H9 (cell line): Measurements from ENCODE around the gene CELA2A. TPM values are rescaled to one million over a fixed set of nuclear protein-coding genes. Genes with fewer than 3 reads are reported as not detected.
"Not testable (repeated sequence)": the region's sequence is repeated elsewhere in the genome, so short reads cannot be mapped to it uniquely, and the experiment has no call there.

Source experiments
- DNase-seq: peaks from one replicate; pipeline ENCODE4 v3.0.0-alpha.2; 2017
- H2AFZ ChIP-seq: one replicate; pipeline ENCODE4 v1.6.1; 2013; ENCODE audit warnings: mild to moderate bottlenecking, low read length, control low read depth, moderate library complexity
- H2AK5ac ChIP-seq: 2 replicates; pipeline ENCODE4 v1.6.1; 2013; ENCODE audit warnings: low read length, control low read depth, mixed read lengths; ENCODE audit not compliant: insufficient read length
- H2BK120ac ChIP-seq: one replicate; pipeline ENCODE4 v1.6.1; 2013; ENCODE audit warnings: low read depth, mild to moderate bottlenecking, low read length, control low read depth, inconsistent platforms; ENCODE audit not compliant: poor library complexity, severe bottlenecking
- H2BK12ac ChIP-seq: 2 replicates; pipeline ENCODE4 v1.6.1; 2013; ENCODE audit warnings: low read length, control low read depth, mixed read lengths, low read depth; ENCODE audit not compliant: insufficient read length
- H2BK15ac ChIP-seq: 2 replicates; pipeline ENCODE4 v1.6.1; 2013; ENCODE audit warnings: low read depth, low read length, control low read depth
- H2BK20ac ChIP-seq: one replicate; pipeline ENCODE4 v1.6.1; 2013; ENCODE audit warnings: low read depth, mild to moderate bottlenecking, low read length, control low read depth, inconsistent platforms; ENCODE audit not compliant: poor library complexity, severe bottlenecking
- H2BK5ac ChIP-seq: 2 replicates; pipeline ENCODE4 v1.6.1; 2013; ENCODE audit warnings: low read length, control low read depth, mixed read lengths; ENCODE audit not compliant: insufficient read length
- H3K14ac ChIP-seq: 2 replicates; pipeline ENCODE4 v1.6.1; 2013; ENCODE audit warnings: low read length, control low read depth; ENCODE audit not compliant: insufficient read depth
- H3K18ac ChIP-seq: 2 replicates; pipeline ENCODE4 v1.6.1; 2013; ENCODE audit warnings: low read depth, mild to moderate bottlenecking, mixed read lengths, low read length, control low read depth; ENCODE audit not compliant: insufficient read length
- H3K23ac ChIP-seq: 2 replicates; pipeline ENCODE4 v1.6.1; 2013; ENCODE audit warnings: low read length, control low read depth, mixed read lengths, low read depth; ENCODE audit not compliant: insufficient read length
- H3K23me2 ChIP-seq: 2 replicates; pipeline ENCODE4 v1.6.1; 2013; ENCODE audit warnings: low read depth, mild to moderate bottlenecking, mixed read lengths, low read length, control low read depth; ENCODE audit not compliant: insufficient read length, poor library complexity, severe bottlenecking
- H3K27ac ChIP-seq: 2 replicates; pipeline ENCODE4 v1.5.1; 2013; ENCODE audit warnings: low read length, control low read depth, mixed read lengths, low read depth; ENCODE audit not compliant: insufficient read length
- H3K27me3 ChIP-seq: 2 replicates; pipeline ENCODE4 v1.6.1; 2013; ENCODE audit warnings: low read length, control low read depth, inconsistent platforms; ENCODE audit not compliant: insufficient read depth
- H3K4ac ChIP-seq: 2 replicates; pipeline ENCODE4 v1.6.1; 2013; ENCODE audit warnings: low read depth, mild to moderate bottlenecking, control low read depth, inconsistent platforms, low read length, moderate library complexity
- H3K4me1 ChIP-seq: 2 replicates; pipeline ENCODE4 v1.6.1; 2013; ENCODE audit warnings: low read length, control low read depth, inconsistent platforms; ENCODE audit not compliant: insufficient read depth
- H3K4me2 ChIP-seq: 2 replicates; pipeline ENCODE4 v1.6.1; 2013; ENCODE audit warnings: low read length, control low read depth, mixed read lengths; ENCODE audit not compliant: insufficient read length, insufficient read depth
- H3K56ac ChIP-seq: 2 replicates; pipeline ENCODE4 v1.6.1; 2013; ENCODE audit warnings: low read depth, mild to moderate bottlenecking, mixed read lengths, low read length, control low read depth; ENCODE audit not compliant: insufficient read length
- H3K79me1 ChIP-seq: 2 replicates; pipeline ENCODE4 v1.6.1; 2013; ENCODE audit warnings: low read depth, mild to moderate bottlenecking, moderate library complexity, low read length, control low read depth, inconsistent platforms; ENCODE audit not compliant: insufficient read depth, poor library complexity, severe bottlenecking
- H3K79me2 ChIP-seq: 2 replicates; pipeline ENCODE4 v1.6.1; 2013; ENCODE audit warnings: low read length, control low read depth, inconsistent platforms; ENCODE audit not compliant: insufficient read depth
- H3K9ac ChIP-seq: 2 replicates; pipeline ENCODE4 v1.6.1; 2013; ENCODE audit warnings: low read length, control low read depth, mixed read lengths; ENCODE audit not compliant: insufficient read length; ENCODE audit errors: extremely low read depth
- H3K9me3 ChIP-seq: one replicate; pipeline ENCODE4 v1.6.1; 2013; ENCODE audit warnings: low read depth, low read length, inconsistent platforms; ENCODE audit not compliant: control insufficient read depth
- H3T11ph ChIP-seq: one replicate; pipeline ENCODE4 v1.6.1; 2013; ENCODE audit warnings: mild to moderate bottlenecking, low read length, control low read depth, inconsistent platforms
- H4K20me1 ChIP-seq: one replicate; pipeline ENCODE4 v1.6.1; 2013; ENCODE audit not compliant: control insufficient read depth, insufficient read length, insufficient read depth
- H4K5ac ChIP-seq: 2 replicates; pipeline ENCODE4 v1.6.1; 2013; ENCODE audit warnings: low read depth, mild to moderate bottlenecking, mixed read lengths, low read length, control low read depth; ENCODE audit not compliant: insufficient read length
- H4K8ac ChIP-seq: replicated peaks from 2 replicates; pipeline ENCODE4 v1.6.1; 2013; ENCODE audit warnings: low read length, control low read depth, mixed read lengths, low read depth; ENCODE audit not compliant: insufficient read length
- H4K91ac ChIP-seq: 2 replicates; pipeline ENCODE4 v1.6.1; 2013; ENCODE audit warnings: low read depth, mild to moderate bottlenecking, moderate library complexity, mixed read lengths, low read length, control low read depth; ENCODE audit not compliant: insufficient read length
- H3K27ac Mint-ChIP-seq, 3 experiments: 2 replicates in 2 of 3; 3 replicates in 1 of 3; pipeline ENCODE4 v1.8.0; 2020 to 2021; ENCODE audit warnings: mixed read lengths in 3 of 3, mild to moderate bottlenecking in 1 of 3, moderate library complexity in 1 of 3
- H3K27me3 Mint-ChIP-seq: 2 replicates; pipeline ENCODE4 v1.8.0; 2021; ENCODE audit warnings: low read depth, mild to moderate bottlenecking, moderate library complexity, mixed read lengths
- H3K36me3 Mint-ChIP-seq, 3 experiments: 2 replicates in 2 of 3; 3 replicates in 1 of 3; pipeline ENCODE4 v1.8.0; 2020 to 2021; ENCODE audit warnings: low read depth in 3 of 3, mixed read lengths in 3 of 3; ENCODE audit not compliant: insufficient read depth in 1 of 3
- H3K4me1 Mint-ChIP-seq, 2 experiments: 2 replicates each; pipeline ENCODE4 v1.8.0; 2020; ENCODE audit warnings: mixed read lengths in 2 of 2
- H3K4me3 Mint-ChIP-seq, 2 experiments: 2 replicates in 1 of 2; 3 replicates in 1 of 2; pipeline ENCODE4 v1.8.0; 2020 to 2021; ENCODE audit warnings: mild to moderate bottlenecking in 2 of 2, mixed read lengths in 2 of 2, moderate library complexity in 1 of 2
- H3K9me3 Mint-ChIP-seq, 2 experiments: 2 replicates in 1 of 2; 3 replicates in 1 of 2; pipeline ENCODE4 v1.8.0; 2020; ENCODE audit warnings: mild to moderate bottlenecking in 2 of 2, mixed read lengths in 2 of 2, moderate library complexity in 1 of 2
- WGBS: extraction: QIAGEN DNeasy Blood & Tissue Kit; methylation state at CpG from one replicate; pipeline ENCODE4 v1.1.7; 2013; ENCODE audit warnings: missing lambda C conversion rate, low lambda C conversion rate, mixed read lengths; ENCODE audit not compliant: insufficient read length; ENCODE audit errors: extremely low coverage; 5-methylcytosine and 5-hydroxymethylcytosine counted together
- total RNA-seq: library from RNA; stranded (reverse); gene quantifications from 2 replicates; pipeline ENCODE4 v1.2.1, GENCODE V29; 2021
- TF ChIP-seq, protein P1 (sequence below): fragments of 200-600 bp; sonication (generic); conservative IDR thresholded peaks from 3 replicates; pipeline ENCODE4 v1.8.0; 2021; ENCODE audit warnings: antibody characterized with exemption, mild to moderate bottlenecking

Gene CELA2A
- total RNA-seq, 1 experiment from 2014 or later: not detected

DNA sequence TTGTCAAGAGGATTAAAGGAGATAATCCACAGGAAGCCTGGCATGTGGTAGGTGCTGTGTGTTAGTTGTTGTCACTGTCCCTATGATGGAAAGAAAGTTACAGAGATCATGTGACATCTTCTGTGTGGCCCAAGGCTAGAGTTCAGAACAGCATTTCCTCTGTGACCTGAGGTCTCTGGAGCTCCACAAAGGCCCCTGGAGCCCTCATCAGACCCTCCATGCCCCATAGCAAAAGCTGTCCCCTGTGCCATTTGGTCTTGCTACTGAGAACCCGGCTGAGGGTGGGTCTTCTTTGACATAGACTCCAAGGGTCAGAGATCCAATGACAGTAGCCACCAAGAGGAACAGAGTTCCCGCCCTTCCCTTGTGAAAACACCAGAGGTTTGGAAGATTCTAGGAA is 27.4 kb downstream of the CELA2A start:
- no peaks in the 10 kb centered on the region for H3K9me3 Mint-ChIP-seq
- no peak overlapping the region for H3K27ac ChIP-seq
- H3K79me2 ChIP-seq: no peaks in the 10 kb centered on the region
- H3K27me3 Mint-ChIP-seq: no peaks in the 10 kb centered on the region; the same call in none of the 2 replicates
- WGBS: no CpG with 5 or more reads among the region's 2 CpGs
- H3K27ac Mint-ChIP-seq: no peak overlapping the region
- H4K8ac ChIP-seq: no peak overlapping the region
- H2AFZ ChIP-seq: no peak overlapping the region
- no peak overlapping the region for H2BK20ac ChIP-seq
- no peak for DNase-seq
- no peak overlapping the region for H3K4me3 Mint-ChIP-seq
- no peak overlapping the region for H2BK15ac ChIP-seq
- no peaks in the 10 kb centered on the region for H3K4me1 ChIP-seq
- H3K36me3 Mint-ChIP-seq: peaks cover 0 to 12% (median 5%) of the 10 kb centered on the region in 3 experiments; a peak in 5 of 7 replicates
- H4K5ac ChIP-seq: no peak overlapping the region
- no peak overlapping the region for H2BK5ac ChIP-seq
- no peak overlapping the region for H3T11ph ChIP-seq
- no peak overlapping the region for H3K9ac ChIP-seq
- H3K4ac ChIP-seq: no peak overlapping the region
- no peak overlapping the region for H4K91ac ChIP-seq
- TF ChIP-seq, protein P1, sequence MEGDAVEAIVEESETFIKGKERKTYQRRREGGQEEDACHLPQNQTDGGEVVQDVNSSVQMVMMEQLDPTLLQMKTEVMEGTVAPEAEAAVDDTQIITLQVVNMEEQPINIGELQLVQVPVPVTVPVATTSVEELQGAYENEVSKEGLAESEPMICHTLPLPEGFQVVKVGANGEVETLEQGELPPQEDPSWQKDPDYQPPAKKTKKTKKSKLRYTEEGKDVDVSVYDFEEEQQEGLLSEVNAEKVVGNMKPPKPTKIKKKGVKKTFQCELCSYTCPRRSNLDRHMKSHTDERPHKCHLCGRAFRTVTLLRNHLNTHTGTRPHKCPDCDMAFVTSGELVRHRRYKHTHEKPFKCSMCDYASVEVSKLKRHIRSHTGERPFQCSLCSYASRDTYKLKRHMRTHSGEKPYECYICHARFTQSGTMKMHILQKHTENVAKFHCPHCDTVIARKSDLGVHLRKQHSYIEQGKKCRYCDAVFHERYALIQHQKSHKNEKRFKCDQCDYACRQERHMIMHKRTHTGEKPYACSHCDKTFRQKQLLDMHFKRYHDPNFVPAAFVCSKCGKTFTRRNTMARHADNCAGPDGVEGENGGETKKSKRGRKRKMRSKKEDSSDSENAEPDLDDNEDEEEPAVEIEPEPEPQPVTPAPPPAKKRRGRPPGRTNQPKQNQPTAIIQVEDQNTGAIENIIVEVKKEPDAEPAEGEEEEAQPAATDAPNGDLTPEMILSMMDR: no peak
- H3K4me2 ChIP-seq: no peak overlapping the region
- no peak overlapping the region for H2BK12ac ChIP-seq
- H3K23me2 ChIP-seq: no peaks in the 10 kb centered on the region
- no peak overlapping the region for H3K56ac ChIP-seq
- H4K20me1 ChIP-seq: no peaks in the 10 kb centered on the region
- H3K14ac ChIP-seq: no peak overlapping the region
- no peak overlapping the region for H3K18ac ChIP-seq
- H2BK120ac ChIP-seq: no peak overlapping the region
- H3K27me3 ChIP-seq: no peaks in the 10 kb centered on the region
- no peaks in the 10 kb centered on the region for H3K4me1 Mint-ChIP-seq
- no peak overlapping the region for H2AK5ac ChIP-seq
- no peaks in the 10 kb centered on the region for H3K79me1 ChIP-seq
- no peaks in the 10 kb centered on the region for H3K9me3 ChIP-seq
- H3K23ac ChIP-seq: no peak overlapping the region

DNA sequence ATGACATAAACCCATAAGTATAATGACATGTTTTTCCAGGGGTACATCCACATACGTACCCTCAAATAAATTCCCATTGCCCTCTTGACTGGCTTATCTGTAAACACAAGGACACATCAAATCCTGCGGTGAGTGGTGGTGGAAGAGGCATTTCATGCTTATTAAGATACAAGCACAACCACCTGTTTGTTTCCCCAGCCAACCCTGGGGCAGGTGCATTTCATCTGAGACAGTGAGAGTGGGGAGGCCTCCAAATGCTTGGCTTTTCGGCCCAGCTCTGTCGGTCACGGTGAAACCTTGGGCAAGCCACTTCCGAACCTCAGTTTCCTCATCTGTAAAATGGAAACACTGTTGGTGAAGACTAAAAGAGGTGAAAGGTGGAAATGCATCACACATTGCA is 27.9 kb downstream of the CELA2A start:
- H4K5ac ChIP-seq, H2BK5ac ChIP-seq, H3K4ac ChIP-seq, H3K23me2 ChIP-seq, H3K79me1 ChIP-seq, H3K23ac ChIP-seq, H3K14ac ChIP-seq, H2BK15ac ChIP-seq, H3T11ph ChIP-seq, H3K27me3 Mint-ChIP-seq, DNase-seq, H3K27me3 ChIP-seq, H3K9me3 Mint-ChIP-seq, H4K91ac ChIP-seq, H3K4me3 Mint-ChIP-seq, H2BK12ac ChIP-seq, H4K20me1 ChIP-seq, H3K9me3 ChIP-seq, H3K9ac ChIP-seq, H3K27ac ChIP-seq, H3K79me2 ChIP-seq, H2BK20ac ChIP-seq, H2BK120ac ChIP-seq, H2AFZ ChIP-seq, H3K56ac ChIP-seq, H3K18ac ChIP-seq, H3K4me1 ChIP-seq, H3K27ac Mint-ChIP-seq, H4K8ac ChIP-seq, H3K4me1 Mint-ChIP-seq, H2AK5ac ChIP-seq, H3K4me2 ChIP-seq: not testable (repeated sequence)
- peaks cover 0 to 12% (median 5%) of the 10 kb centered on the region in 3 experiments; a peak in 5 of 7 replicates for H3K36me3 Mint-ChIP-seq
- no CpG with 5 or more reads among the region's 6 CpGs for WGBS
